IMR-90 (cell line): ENCODE measurements around the gene GRM6.

ENCODE experiments used
- BHLHE40 ChIP-seq: fragments of 150-350 bp; IDR thresholded peaks from 2 replicates; pipeline ENCODE4 v1.6.1; 2016; ENCODE audit warnings: mild to moderate bottlenecking, low read depth, low read length
- MXI1 ChIP-seq: IDR thresholded peaks from 2 replicates; pipeline ENCODE4 v1.6.1; 2012; ENCODE audit warnings: low read depth, mild to moderate bottlenecking, low read length, moderate library complexity, borderline replicate concordance
- POLR2A ChIP-seq: IDR thresholded peaks from 2 replicates; pipeline ENCODE4 v1.6.1; 2012; ENCODE audit warnings: mild to moderate bottlenecking, low read depth, low read length
- RAD21 ChIP-seq: IDR thresholded peaks from 2 replicates; pipeline ENCODE4 v1.6.1; 2012; ENCODE audit warnings: low read length, improper control_type of control experiment
- RCOR1 ChIP-seq: IDR thresholded peaks from 2 replicates; pipeline ENCODE4 v1.6.1; 2012; ENCODE audit warnings: mild to moderate bottlenecking, low read length, improper control_type of control experiment; ENCODE audit not compliant: insufficient replicate concordance
- RFX5 ChIP-seq: IDR thresholded peaks from 2 replicates; pipeline ENCODE4 v1.8.0; 2012; ENCODE audit warnings: low read depth, mild to moderate bottlenecking, low read length, moderate library complexity
- TF ChIP-seq, protein P1 (sequence below): conservative IDR thresholded peaks from 2 replicates; pipeline ENCODE4 v1.5.1; 2012; ENCODE audit warnings: mild to moderate bottlenecking, low read depth, low read length, improper control_type of control experiment

DNA sequence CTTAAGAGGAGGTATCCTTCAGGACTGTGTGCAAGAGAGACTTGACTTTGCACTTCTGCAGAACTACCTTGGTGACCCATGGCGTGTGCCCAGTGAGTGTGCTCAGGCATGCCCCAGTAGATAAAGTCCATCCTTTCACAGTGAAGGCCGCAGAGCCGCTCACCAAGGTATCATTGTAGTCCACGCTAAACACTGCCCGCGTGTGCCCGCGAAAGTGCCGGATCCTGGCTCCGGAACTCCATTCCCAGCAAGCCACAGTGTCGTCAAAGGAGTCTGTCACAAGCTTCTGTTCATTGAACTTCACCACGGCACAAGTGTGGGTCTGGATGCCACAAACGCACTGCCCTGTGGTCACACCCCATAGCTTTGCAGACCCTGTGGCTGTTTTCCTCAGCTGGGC, 3.3 kb upstream of the GRM6 start:
- TF ChIP-seq POLR2A, result no peak
- TF ChIP-seq, protein P1, sequence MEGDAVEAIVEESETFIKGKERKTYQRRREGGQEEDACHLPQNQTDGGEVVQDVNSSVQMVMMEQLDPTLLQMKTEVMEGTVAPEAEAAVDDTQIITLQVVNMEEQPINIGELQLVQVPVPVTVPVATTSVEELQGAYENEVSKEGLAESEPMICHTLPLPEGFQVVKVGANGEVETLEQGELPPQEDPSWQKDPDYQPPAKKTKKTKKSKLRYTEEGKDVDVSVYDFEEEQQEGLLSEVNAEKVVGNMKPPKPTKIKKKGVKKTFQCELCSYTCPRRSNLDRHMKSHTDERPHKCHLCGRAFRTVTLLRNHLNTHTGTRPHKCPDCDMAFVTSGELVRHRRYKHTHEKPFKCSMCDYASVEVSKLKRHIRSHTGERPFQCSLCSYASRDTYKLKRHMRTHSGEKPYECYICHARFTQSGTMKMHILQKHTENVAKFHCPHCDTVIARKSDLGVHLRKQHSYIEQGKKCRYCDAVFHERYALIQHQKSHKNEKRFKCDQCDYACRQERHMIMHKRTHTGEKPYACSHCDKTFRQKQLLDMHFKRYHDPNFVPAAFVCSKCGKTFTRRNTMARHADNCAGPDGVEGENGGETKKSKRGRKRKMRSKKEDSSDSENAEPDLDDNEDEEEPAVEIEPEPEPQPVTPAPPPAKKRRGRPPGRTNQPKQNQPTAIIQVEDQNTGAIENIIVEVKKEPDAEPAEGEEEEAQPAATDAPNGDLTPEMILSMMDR, result no peak
- no peak for TF ChIP-seq MXI1
- TF ChIP-seq RAD21, result no peak
- TF ChIP-seq RCOR1, result no peak
- TF ChIP-seq RFX5, result no peak
- TF ChIP-seq BHLHE40, result no peak
